Fibroblast of lung (primary cell): ENCODE data around the gene CDH1.

ENCODE experiments used
- EZH2 ChIP-seq: IDR thresholded peaks from 2 replicates; pipeline ENCODE4 v1.5.1; 2012; ENCODE audit warnings: low read length, control low read depth, mild to moderate bottlenecking; ENCODE audit errors: missing control alignments
- TF ChIP-seq, protein P1 (sequence below), 2 donors: IDR thresholded peaks in 1 of 2; conservative IDR thresholded peaks in 1 of 2; 1 replicate in 1 of 2; 2 replicates in 1 of 2; pipeline ENCODE4 v1.5.1; 2011 to 2012; ENCODE audit warnings: low read length in 2 of 2, control low read depth in 1 of 2, inconsistent platforms in 1 of 2, low read depth in 1 of 2, mild to moderate bottlenecking in 1 of 2

DNA sequence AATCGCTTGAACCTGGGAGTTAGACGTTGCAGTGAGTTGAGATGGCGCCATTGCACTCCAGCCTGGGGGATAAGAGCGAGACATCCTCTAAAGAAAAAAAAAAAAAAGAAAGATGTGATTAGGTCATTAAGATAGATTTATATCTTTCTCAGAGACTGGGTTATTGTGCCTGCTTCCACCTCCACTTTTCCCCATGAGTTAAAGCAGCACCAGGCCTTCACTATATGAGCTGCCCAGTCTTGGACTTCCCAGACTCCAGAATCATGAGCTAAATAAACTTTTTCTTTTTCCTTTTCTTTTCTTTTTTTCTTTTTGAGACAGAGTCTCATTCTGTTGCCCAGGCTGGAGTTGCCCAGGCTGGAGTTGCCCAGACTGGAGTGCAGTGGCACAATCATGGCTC, 19.4 kb upstream of the CDH1 start:
- TF ChIP-seq, protein P1, sequence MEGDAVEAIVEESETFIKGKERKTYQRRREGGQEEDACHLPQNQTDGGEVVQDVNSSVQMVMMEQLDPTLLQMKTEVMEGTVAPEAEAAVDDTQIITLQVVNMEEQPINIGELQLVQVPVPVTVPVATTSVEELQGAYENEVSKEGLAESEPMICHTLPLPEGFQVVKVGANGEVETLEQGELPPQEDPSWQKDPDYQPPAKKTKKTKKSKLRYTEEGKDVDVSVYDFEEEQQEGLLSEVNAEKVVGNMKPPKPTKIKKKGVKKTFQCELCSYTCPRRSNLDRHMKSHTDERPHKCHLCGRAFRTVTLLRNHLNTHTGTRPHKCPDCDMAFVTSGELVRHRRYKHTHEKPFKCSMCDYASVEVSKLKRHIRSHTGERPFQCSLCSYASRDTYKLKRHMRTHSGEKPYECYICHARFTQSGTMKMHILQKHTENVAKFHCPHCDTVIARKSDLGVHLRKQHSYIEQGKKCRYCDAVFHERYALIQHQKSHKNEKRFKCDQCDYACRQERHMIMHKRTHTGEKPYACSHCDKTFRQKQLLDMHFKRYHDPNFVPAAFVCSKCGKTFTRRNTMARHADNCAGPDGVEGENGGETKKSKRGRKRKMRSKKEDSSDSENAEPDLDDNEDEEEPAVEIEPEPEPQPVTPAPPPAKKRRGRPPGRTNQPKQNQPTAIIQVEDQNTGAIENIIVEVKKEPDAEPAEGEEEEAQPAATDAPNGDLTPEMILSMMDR (conservative IDR thresholded peaks at IDR 0.05 in 1 of 2, IDR thresholded peaks at IDR 0.05 in 1 of 2; ENCODE audit: low read depth in 1 of 2, low read length in 2 of 2): no peak
- TF ChIP-seq EZH2: no peak
